A549 treated with Hydrocortisone at 1 μM for 4 hours (cell line): Measurements from ENCODE around the gene KLK8. TPM values are rescaled to one million over a fixed set of nuclear protein-coding genes. Genes with fewer than 3 reads are reported as not detected.

Experiments used
- total RNA-seq: library from RNA; stranded (reverse); fragments of 200-300 nt; extraction: Qiagen RNA extraction; gene quantifications from 5 replicates; pipeline ENCODE4 v1.2.3, GENCODE V29; 2022

Gene KLK8
- not detected in 5 replicates for total RNA-seq

GRCh38 chr19:51001515-51001914 is at the start of gene KLK8:
KLK8 (minus strand) TSS chr19:51001604; CDS start chr19:51001167, 437 bp downstream.

GRCh38 chr19:51034704-51035103 is 33.3 kb upstream of the KLK8 start, which contains the start of gene KLK12:
KLK12 (minus strand) TSS chr19:51035002; CDS start chr19:51034621, 381 bp downstream.

GRCh38 chr19:51026554-51026831 is 25.1 kb upstream of the KLK8 start, which contains the start of gene KLK11:
KLK11 (minus strand) TSS chr19:51026616; CDS start chr19:51025631, 985 bp downstream.

DNA sequence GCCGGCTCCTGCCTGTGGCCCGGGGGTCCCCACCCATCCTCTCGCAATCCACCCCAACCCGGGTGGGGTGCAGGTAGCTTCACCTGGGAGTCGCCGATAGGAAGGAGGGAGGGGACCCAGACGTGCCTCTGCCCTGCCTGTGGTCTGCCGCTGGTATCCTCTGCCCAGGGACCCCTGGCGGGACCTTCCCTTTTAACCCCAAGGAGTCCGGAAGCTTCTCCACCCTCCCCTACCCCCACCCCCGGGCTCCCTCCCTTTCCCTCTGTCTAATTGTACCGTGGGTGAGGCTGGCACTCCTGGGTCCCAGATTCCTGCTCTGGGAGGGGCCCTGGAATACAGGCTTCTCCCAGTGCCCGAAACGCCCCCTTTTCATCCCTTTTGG is 18.1 kb upstream of the KLK8 start, which contains the start of gene KLK10:
Gene KLK10, minus strand, starts transcription at position 166 of the 382 bp plus-strand sequence. CDS start 579 bp downstream, outside the sequence.

DNA sequence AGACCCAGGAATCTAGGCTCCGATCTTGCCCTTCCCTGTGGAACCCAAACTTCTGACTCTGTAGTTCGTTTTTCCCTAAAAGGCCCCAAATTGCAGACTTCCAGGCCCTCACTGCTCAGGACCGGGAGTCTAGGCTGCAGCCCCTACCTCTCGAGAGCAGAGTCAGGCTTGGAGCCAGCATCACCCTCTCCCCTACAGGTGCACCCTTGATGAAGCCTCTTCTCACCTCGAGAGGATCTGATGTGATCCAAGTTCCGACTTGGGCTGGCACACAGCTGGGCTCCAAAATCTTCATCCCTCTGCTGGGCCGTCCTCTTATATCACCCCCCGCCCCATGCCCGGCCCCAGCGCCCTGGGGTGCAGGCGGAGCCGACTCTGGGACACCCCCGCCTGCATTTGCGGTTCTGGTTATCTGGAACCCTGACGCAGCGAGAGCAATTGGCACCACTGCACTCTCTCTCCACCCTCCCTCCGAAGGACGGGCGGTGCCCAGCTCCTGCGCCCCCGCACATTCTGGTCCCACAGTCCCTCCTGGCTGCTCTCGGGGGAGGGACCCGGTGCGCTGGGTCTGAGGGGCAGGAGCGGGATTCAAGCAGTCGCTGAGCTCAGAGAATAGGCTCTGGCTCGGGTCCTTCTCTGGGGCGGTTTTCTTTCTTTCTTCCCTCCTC is 17.6 kb downstream of the KLK8 start, which contains the start of gene KLK7:
Gene KLK7, minus strand, starts transcription at position 293 of the 668 bp plus-strand sequence. CDS start 1,518 bp downstream, outside the sequence.

GRCh38 chr19:50969413-50969760 is 32.0 kb downstream of the KLK8 start, which contains the start of gene KLK6:
KLK6 (minus strand) TSS chr19:50969591; CDS start chr19:50968104, 1,487 bp downstream.

DNA sequence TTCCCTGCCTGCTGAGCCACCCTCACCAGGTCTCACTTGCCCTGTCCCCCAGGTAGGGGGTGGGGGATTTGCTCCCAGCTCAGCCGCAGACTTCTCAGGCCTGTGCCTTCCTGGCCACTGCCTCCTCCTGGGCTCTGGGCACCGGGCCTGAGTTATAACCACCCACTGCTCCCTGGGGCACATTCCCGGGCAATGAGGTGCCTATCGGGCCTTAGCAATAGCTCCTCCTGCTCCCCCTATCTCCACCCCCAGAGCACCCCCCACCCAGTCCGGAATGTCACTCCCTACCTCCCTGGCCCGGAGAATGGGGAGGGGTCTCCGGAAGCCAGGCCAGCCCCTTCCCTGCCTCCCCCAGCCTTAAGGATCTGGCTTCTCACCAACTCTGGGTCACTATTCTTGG is 48.5 kb downstream of the KLK8 start, which contains the start of gene KLK5:
Gene KLK5, minus strand, starts transcription at position 129 of the 400 bp plus-strand sequence. CDS start 381 bp downstream, outside the sequence.

Other genes starting within 250 kb of the KLK8 start
- not detected in 5 replicates for gene GPR32, start 231.1 kb downstream of the KLK8 start, total RNA-seq
- not detected in 5 replicates for gene ACP4, start 211.2 kb downstream of the KLK8 start, total RNA-seq
- 0.09 to 0.26 TPM (median 0.24 TPM) in 3 of 5 replicates, not detected in the others for gene KLK1, start 177.8 kb downstream of the KLK8 start, total RNA-seq
- not detected in 5 replicates for gene KLK15, start 168.0 kb downstream of the KLK8 start, total RNA-seq
- not detected in 5 replicates for gene KLK3, start 146.7 kb downstream of the KLK8 start, total RNA-seq
- gene KLK2, start 128.2 kb downstream of the KLK8 start, total RNA-seq: 0.10 to 0.37 TPM (median 0.19 TPM) in 4 of 5 replicates, not detected in the other
- gene KLK4, start 90.2 kb downstream of the KLK8 start, total RNA-seq: 0.12 TPM in 1 of 5 replicates, not detected in the others
- gene KLK5, start 48.6 kb downstream of the KLK8 start, total RNA-seq: 0.06 TPM in 1 of 5 replicates, not detected in the others
- 0.21 to 0.38 TPM (median 0.28 TPM) in 5 replicates for gene KLK6, start 32.0 kb downstream of the KLK8 start, total RNA-seq
- 0.17 TPM in 1 of 5 replicates, not detected in the others for gene KLK7, start 17.7 kb downstream of the KLK8 start, total RNA-seq
- gene KLK10, start 18.1 kb upstream of the KLK8 start, total RNA-seq: 0.09 to 0.52 TPM (median 0.40 TPM) in 5 replicates
- 0.12 TPM in 1 of 5 replicates, not detected in the others for gene KLK11, start 25.0 kb upstream of the KLK8 start, total RNA-seq
- gene KLK12, start 33.4 kb upstream of the KLK8 start, total RNA-seq: not detected in 5 replicates
- gene KLK13, start 63.5 kb upstream of the KLK8 start, total RNA-seq: 0.13 to 0.23 TPM (median 0.15 TPM) in 3 of 5 replicates, not detected in the others
- 0.26 to 0.44 TPM (median 0.36 TPM) in 5 replicates for gene KLK14, start 81.3 kb upstream of the KLK8 start, total RNA-seq
- gene CTU1, start 106.8 kb upstream of the KLK8 start, total RNA-seq: 5.1 to 14.7 TPM (median 13.8 TPM) in 5 replicates
- 0.17 TPM in 1 of 5 replicates, not detected in the others for gene SIGLEC9, start 123.3 kb upstream of the KLK8 start, total RNA-seq
- gene SIGLEC7, start 140.7 kb upstream of the KLK8 start, total RNA-seq: not detected in 5 replicates
- gene CD33, start 223.5 kb upstream of the KLK8 start, total RNA-seq: 0.14 to 0.22 TPM in 2 of 5 replicates, not detected in the others
- not detected in 5 replicates for gene SIGLECL1, start 249.5 kb upstream of the KLK8 start, total RNA-seq